Inflammatory macrophage treated with lipopolysaccharide for 4 hours (primary cell): Measurements from ENCODE around the gene SLC10A4.
A peak's percentile ranks its signal among the peaks of the same experiment; 100 is the strongest.
"Not testable (repeated sequence)": the region's sequence is repeated elsewhere in the genome, so short reads cannot be mapped to it uniquely, and the experiment has no call there.

Experiments used
- DNase-seq: peaks from one replicate; pipeline ENCODE4 v3.0.0-alpha.2; 2020

The SLC10A4 gene

GRCh38 chr4:48483006-48483776 lies at the start of gene SLC10A4:
Gene SLC10A4, plus strand, starts transcription at chr4:48483343. Its CDS starts 219 bp downstream, at chr4:48483562.
- no peak for DNase-seq

GRCh38 chr4:48436318-48436717 lies 46.8 kb upstream of the SLC10A4 start:
- no peak for DNase-seq

- DNase-seq = no peak
Measured at GRCh38 chr4:48439988-48440387, 43.2 kb upstream of the SLC10A4 start.

- DNase-seq = peak; percentile 27
Measured at GRCh38 chr4:48440914-48441313, 42.2 kb upstream of the SLC10A4 start.

GRCh38 chr4:48445704-48446103 lies 37.4 kb upstream of the SLC10A4 start:
- peak; percentile 16 for DNase-seq

- DNase-seq = no peak
Measured at GRCh38 chr4:48446642-48447041, 36.5 kb upstream of the SLC10A4 start.

GRCh38 chr4:48449151-48449550 lies 34.0 kb upstream of the SLC10A4 start:
- DNase-seq = no peak

GRCh38 chr4:48450740-48451139 lies 32.4 kb upstream of the SLC10A4 start:
- no peak for DNase-seq

GRCh38 chr4:48451656-48452055 lies 31.5 kb upstream of the SLC10A4 start:
- DNase-seq = not testable (repeated sequence)

GRCh38 chr4:48454591-48454990 lies 28.6 kb upstream of the SLC10A4 start:
- no peak for DNase-seq

- no peak for DNase-seq
Measured at GRCh38 chr4:48461000-48461399, 22.1 kb upstream of the SLC10A4 start.

- no peak for DNase-seq
Measured at GRCh38 chr4:48462363-48462762, 20.8 kb upstream of the SLC10A4 start.

GRCh38 chr4:48467442-48467841 lies 15.7 kb upstream of the SLC10A4 start:
- no peak for DNase-seq

GRCh38 chr4:48467891-48468290 lies 15.3 kb upstream of the SLC10A4 start:
- DNase-seq = no peak

GRCh38 chr4:48470137-48470536 lies 13.0 kb upstream of the SLC10A4 start:
- DNase-seq = no peak

GRCh38 chr4:48470570-48470969 lies 12.6 kb upstream of the SLC10A4 start:
- no peak for DNase-seq

GRCh38 chr4:48472794-48473193 lies 10.3 kb upstream of the SLC10A4 start:
- DNase-seq = no peak

GRCh38 chr4:48475770-48476169 lies 7.4 kb upstream of the SLC10A4 start:
- DNase-seq = no peak

- DNase-seq = no peak
Measured at GRCh38 chr4:48478273-48478672, 4.9 kb upstream of the SLC10A4 start.

- DNase-seq = no peak
Measured at GRCh38 chr4:48481581-48481980, 1.6 kb upstream of the SLC10A4 start.

- no peak for DNase-seq
Measured at GRCh38 chr4:48483777-48484493, 792 bp downstream of the SLC10A4 start.

- DNase-seq = no peak
Measured at GRCh38 chr4:48484494-48485168, 1.5 kb downstream of the SLC10A4 start.

GRCh38 chr4:48489683-48490011 lies 6.5 kb downstream of the SLC10A4 start:
- no peak for DNase-seq
